ENCODE measurements around the gene MAN2A1. TPM values are rescaled to one million over a fixed set of nuclear protein-coding genes. Genes with fewer than 3 reads are reported as not detected.

MAN2A1 gene
- total and polyA plus RNA-seq, 7 experiments from 2014 or later, result 24.9 to 107 (median 56.4) TPM

GRCh38 chr5:109748546-109748945 is 58.8 kb downstream of the MAN2A1 start:
- peak overlapping the region in 3 of 10 donors; percentile 5 to 28 (median 20) for H3K4me3 Mint-ChIP-seq
- H3K9me3 Mint-ChIP-seq, result peaks cover 0 to 8% (median 0%) of the 10 kb centered on the region in 11 donors
- Histone ChIP-seq H3K36me3 (ENCODE audit: control insufficient read depth in 2 of 3, insufficient read depth in 3 of 3, low read length in 3 of 3) (peaks cover 0 to 5% (median 0%) of the 10 kb centered on the region in 3 experiments), H3K4me3 (ENCODE audit: low read length) (no peak overlapping the region), H3K27me3 (ENCODE audit: control insufficient read depth in 2 of 2, insufficient read depth in 2 of 2, low read length in 2 of 2) (no peaks in the 10 kb centered on the region), H3K4me1 (ENCODE audit: control insufficient read depth in 2 of 2, insufficient read depth in 2 of 2, low read length in 2 of 2) (peaks cover 0 to 11% of the 10 kb centered on the region in 2 donors), H3K27ac (ENCODE audit: low read depth, low read length) (no peak overlapping the region), H3K9me3 (ENCODE audit: control insufficient read depth in 2 of 3, low read length in 3 of 3) (no peaks in the 10 kb centered on the region)
- H3K4me1 Mint-ChIP-seq, result peaks cover 3 to 87% (median 80%) of the 10 kb centered on the region in 7 donors
- peak overlapping the region in 7 of 9 donors; percentile 2 to 62 (median 12) for H3K27ac Mint-ChIP-seq
- POLR2A ChIA-PET, result no interaction called here
- H3K36me3 Mint-ChIP-seq, result peaks cover 8 to 48% (median 30%) of the 10 kb centered on the region in 5 donors
- DNase-seq (no peak), ATAC-seq (no peak)
- intact Hi-C loops (cut with micrococcal nuclease), result no loop called here
- no peaks in the 10 kb centered on the region for H3K27me3 Mint-ChIP-seq
- CTCF ChIA-PET, result no interaction called here

- Mint-ChIP-seq H3K36me3 (peaks cover 0 to 34% (median 19%) of the 10 kb centered on the region in 5 donors), H3K27me3 (no peaks in the 10 kb centered on the region), H3K4me3 (no peak overlapping the region), H3K4me1 (peaks cover 3 to 80% (median 71%) of the 10 kb centered on the region in 7 donors), H3K27ac (peak overlapping the region in 4 of 9 donors; percentile 1 to 71 (median 48)), H3K9me3 (peaks cover 0 to 8% (median 0%) of the 10 kb centered on the region in 11 donors)
- no peaks in the 10 kb centered on the region for H3K9me3 ChIP-seq (ENCODE audit: control insufficient read depth in 2 of 3, low read length in 3 of 3)
- intact Hi-C loops (cut with micrococcal nuclease), result no loop called here
- H3K36me3 ChIP-seq (ENCODE audit: control insufficient read depth in 2 of 3, insufficient read depth in 3 of 3, low read length in 3 of 3), result peaks cover 0 to 3% (median 0%) of the 10 kb centered on the region in 3 experiments
- H3K27ac ChIP-seq (ENCODE audit: low read depth, low read length), result no peak overlapping the region
- H3K4me1 ChIP-seq (ENCODE audit: control insufficient read depth in 2 of 2, insufficient read depth in 2 of 2, low read length in 2 of 2), result peaks cover 0 to 11% of the 10 kb centered on the region in 2 donors
- no peaks in the 10 kb centered on the region for H3K27me3 ChIP-seq (ENCODE audit: control insufficient read depth in 2 of 2, insufficient read depth in 2 of 2, low read length in 2 of 2)
- ATAC-seq, result no peak
- ChIA-PET POLR2A (interaction anchor here (0.7 to 1.2 kb wide), 2 partner anchors 60 to 370 kb away, joined by 3 to 5 read pairs; partner anchors contain the start of gene MAN2A1), CTCF (no interaction called here)
- no peak overlapping the region for H3K4me3 ChIP-seq (ENCODE audit: low read length)
- no peak for DNase-seq
Observed at GRCh38 chr5:109750463-109750862, 60.7 kb downstream of the MAN2A1 start.

GRCh38 chr5:109753279-109753678 is 63.6 kb downstream of the MAN2A1 start:
- no peak for DNase-seq
- Histone ChIP-seq H3K9me3 (ENCODE audit: control insufficient read depth in 2 of 3, low read length in 3 of 3) (no peaks in the 10 kb centered on the region), H3K4me1 (ENCODE audit: control insufficient read depth in 2 of 2, insufficient read depth in 2 of 2, low read length in 2 of 2) (peaks cover 0 to 6% of the 10 kb centered on the region in 2 donors), H3K36me3 (ENCODE audit: control insufficient read depth in 2 of 3, insufficient read depth in 3 of 3, low read length in 3 of 3) (peaks cover 0 to 22% (median 0%) of the 10 kb centered on the region in 3 experiments), H3K27ac (ENCODE audit: low read depth, low read length) (no peak overlapping the region), H3K27me3 (ENCODE audit: control insufficient read depth in 2 of 2, insufficient read depth in 2 of 2, low read length in 2 of 2) (no peaks in the 10 kb centered on the region), H3K4me3 (ENCODE audit: low read length) (no peak overlapping the region)
- Mint-ChIP-seq H3K27me3 (no peaks in the 10 kb centered on the region), H3K4me1 (peaks cover 0 to 73% (median 58%) of the 10 kb centered on the region in 7 donors), H3K4me3 (no peak overlapping the region), H3K27ac (peak overlapping the region in 4 of 9 donors; percentile 7 to 60 (median 23)), H3K36me3 (peaks cover 12 to 51% (median 42%) of the 10 kb centered on the region in 5 donors), H3K9me3 (peaks cover 0 to 8% (median 0%) of the 10 kb centered on the region in 11 donors)
- intact Hi-C loops (cut with micrococcal nuclease), result loop anchor here in 1 of 2 donors (2.0 kb wide), 1 partner anchor 14 kb away; no protein-coding TSS in a partner anchor
- ChIA-PET POLR2A (no interaction called here), CTCF (interaction anchor here (0.7 kb wide), 1 partner anchor 192 kb away, joined by 3 read pairs; no protein-coding TSS in a partner anchor)
- ATAC-seq, result no peak

GRCh38 chr5:109754319-109754718 is 64.6 kb downstream of the MAN2A1 start:
- Mint-ChIP-seq H3K36me3 (peaks cover 12 to 57% (median 48%) of the 10 kb centered on the region in 5 donors), H3K4me3 (no peak overlapping the region), H3K27me3 (no peaks in the 10 kb centered on the region), H3K27ac (peak overlapping the region in 1 of 9 donors; percentile 28), H3K4me1 (peaks cover 5 to 69% (median 54%) of the 10 kb centered on the region in 7 donors), H3K9me3 (peaks cover 0 to 8% (median 0%) of the 10 kb centered on the region in 11 donors)
- no peaks in the 10 kb centered on the region for H3K9me3 ChIP-seq (ENCODE audit: control insufficient read depth in 2 of 3, low read length in 3 of 3)
- no peaks in the 10 kb centered on the region for H3K4me1 ChIP-seq (ENCODE audit: control insufficient read depth in 2 of 2, insufficient read depth in 2 of 2, low read length in 2 of 2)
- no peak overlapping the region for H3K4me3 ChIP-seq (ENCODE audit: low read length)
- no peak for DNase-seq
- intact Hi-C loops (cut with micrococcal nuclease), result no loop called here
- ChIA-PET POLR2A (no interaction called here), CTCF (no interaction called here)
- no peaks in the 10 kb centered on the region for H3K27me3 ChIP-seq (ENCODE audit: control insufficient read depth in 2 of 2, insufficient read depth in 2 of 2, low read length in 2 of 2)
- ATAC-seq, result no peak
- peaks cover 0 to 25% (median 0%) of the 10 kb centered on the region in 3 experiments for H3K36me3 ChIP-seq (ENCODE audit: control insufficient read depth in 2 of 3, insufficient read depth in 3 of 3, low read length in 3 of 3)
- H3K27ac ChIP-seq (ENCODE audit: low read depth, low read length), result no peak overlapping the region

- Histone ChIP-seq H3K36me3 (ENCODE audit: control insufficient read depth in 2 of 3, insufficient read depth in 3 of 3, low read length in 3 of 3) (peaks cover 0 to 28% (median 0%) of the 10 kb centered on the region in 3 experiments), H3K4me1 (ENCODE audit: control insufficient read depth in 2 of 2, insufficient read depth in 2 of 2, low read length in 2 of 2) (no peaks in the 10 kb centered on the region), H3K27ac (ENCODE audit: low read depth, low read length) (no peak overlapping the region), H3K4me3 (ENCODE audit: low read length) (no peak overlapping the region), H3K9me3 (ENCODE audit: control insufficient read depth in 2 of 3, low read length in 3 of 3) (no peaks in the 10 kb centered on the region), H3K27me3 (ENCODE audit: control insufficient read depth in 2 of 2, insufficient read depth in 2 of 2, low read length in 2 of 2) (no peaks in the 10 kb centered on the region)
- ATAC-seq, result no peak
- peaks cover 20 to 71% (median 61%) of the 10 kb centered on the region in 5 donors for H3K36me3 Mint-ChIP-seq
- H3K27ac Mint-ChIP-seq, result peak overlapping the region in 1 of 9 donors; percentile 39
- H3K27me3 Mint-ChIP-seq, result no peaks in the 10 kb centered on the region
- peaks cover 12 to 64% (median 52%) of the 10 kb centered on the region in 7 donors for H3K4me1 Mint-ChIP-seq
- DNase-seq, result no peak
- ChIA-PET POLR2A (interaction anchor here (0.6 kb wide), 1 partner anchor 193 kb away, joined by 3 read pairs; no protein-coding TSS in a partner anchor), CTCF (interaction anchor here (0.6 kb wide), 1 partner anchor 19 kb away, joined by 3 read pairs; no protein-coding TSS in a partner anchor)
- intact Hi-C loops (cut with micrococcal nuclease), result no loop called here
- H3K9me3 Mint-ChIP-seq, result peaks cover 3 to 14% (median 8%) of the 10 kb centered on the region in 11 donors
- H3K4me3 Mint-ChIP-seq, result no peak overlapping the region
Observed at GRCh38 chr5:109755761-109756160, 66.0 kb downstream of the MAN2A1 start.

GRCh38 chr5:109756543-109757185 is 66.9 kb downstream of the MAN2A1 start:
- Histone ChIP-seq H3K36me3 (ENCODE audit: control insufficient read depth in 2 of 3, insufficient read depth in 3 of 3, low read length in 3 of 3) (peaks cover 0 to 28% (median 0%) of the 10 kb centered on the region in 3 experiments), H3K4me3 (ENCODE audit: low read length) (no peak overlapping the region), H3K27ac (ENCODE audit: low read depth, low read length) (no peak overlapping the region), H3K9me3 (ENCODE audit: control insufficient read depth in 2 of 3, low read length in 3 of 3) (no peaks in the 10 kb centered on the region), H3K27me3 (ENCODE audit: control insufficient read depth in 2 of 2, insufficient read depth in 2 of 2, low read length in 2 of 2) (no peaks in the 10 kb centered on the region), H3K4me1 (ENCODE audit: control insufficient read depth in 2 of 2, insufficient read depth in 2 of 2, low read length in 2 of 2) (no peaks in the 10 kb centered on the region)
- H3K9me3 Mint-ChIP-seq, result peaks cover 3 to 16% (median 8%) of the 10 kb centered on the region in 11 donors
- POLR2A ChIA-PET, result no interaction called here
- peak overlapping the region in 3 of 9 donors; percentile 19 to 62 (median 27) for H3K27ac Mint-ChIP-seq
- CTCF ChIA-PET, result no interaction called here
- no peaks in the 10 kb centered on the region for H3K27me3 Mint-ChIP-seq
- DNase-seq (no peak), ATAC-seq (no peak)
- no peak overlapping the region for H3K4me3 Mint-ChIP-seq
- H3K4me1 Mint-ChIP-seq, result peaks cover 12 to 57% (median 43%) of the 10 kb centered on the region in 7 donors
- intact Hi-C loops (cut with micrococcal nuclease), result no loop called here
- peaks cover 20 to 66% (median 56%) of the 10 kb centered on the region in 5 donors for H3K36me3 Mint-ChIP-seq

All from naive thymus-derived CD4-positive, alpha-beta T cell (primary cell).